ENCODE data around the gene ATF6B.

Gene ATF6B

GRCh38 chr6:32108094-32108627 lies 19.9 kb downstream of the ATF6B start:
- TF ChIP-seq EZH2phosphoT487 (IDR thresholded peaks at IDR 0.05; ENCODE audit: borderline replicate concordance) (no peak), CTCF (conservative IDR thresholded peaks at IDR 0.05; ENCODE audit: low read length) (no peak)
- Histone ChIP-seq H4K20me1 (ENCODE audit: insufficient read depth, low read length, poor library complexity, severe bottlenecking) (no peaks in the 10 kb centered on the region), H3K4me2 (ENCODE audit: low read depth, low read length, poor library complexity, severe bottlenecking) (no peak overlapping the region)

GRCh38 chr6:32107406-32107805 lies 20.6 kb downstream of the ATF6B start:
- no peaks in the 10 kb centered on the region for H3K27me3 ChIP-seq (ENCODE audit: insufficient read depth, low read length, poor library complexity, severe bottlenecking)
- H3F3A ChIP-seq (ENCODE audit: low read depth) = no peaks in the 10 kb centered on the region
- no peak overlapping the region for H2AFZ ChIP-seq (ENCODE audit: low read length)
- no peak overlapping the region for H3K9ac ChIP-seq (ENCODE audit: low read depth, low read length, poor library complexity, severe bottlenecking)
- no peaks in the 10 kb centered on the region for H3K9me3 ChIP-seq (ENCODE audit: insufficient read depth, low read depth, low read length)
- H3K4me3 ChIP-seq (ENCODE audit: low read length, poor library complexity, severe bottlenecking) = no peak overlapping the region
- TF ChIP-seq EZH2phosphoT487 (IDR thresholded peaks at IDR 0.05; ENCODE audit: borderline replicate concordance) = no peak
- TF ChIP-seq CTCF (conservative IDR thresholded peaks at IDR 0.05; ENCODE audit: low read length) = no peak
- H3K36me3 ChIP-seq (ENCODE audit: insufficient read depth, low read length) = no peaks in the 10 kb centered on the region
- H4K20me1 ChIP-seq (ENCODE audit: insufficient read depth, low read length, poor library complexity, severe bottlenecking) = no peaks in the 10 kb centered on the region
- H3K9me2 ChIP-seq (replicated peaks; ENCODE audit: low read depth, low read length) = no peaks in the 10 kb centered on the region
- H3K79me2 ChIP-seq (ENCODE audit: insufficient read depth, low read length) = no peaks in the 10 kb centered on the region
- H3K4me1 ChIP-seq (ENCODE audit: insufficient read depth, low read length, poor library complexity, severe bottlenecking) = no peaks in the 10 kb centered on the region
- no peak overlapping the region for H3K4me2 ChIP-seq (ENCODE audit: low read depth, low read length, poor library complexity, severe bottlenecking)

More at GRCh38 chr6:32108094-32108627, 19.9 kb downstream of the ATF6B start:
- no peak overlapping the region for H3K4me3 ChIP-seq (ENCODE audit: low read length, poor library complexity, severe bottlenecking)
- H3K4me1 ChIP-seq (ENCODE audit: insufficient read depth, low read length, poor library complexity, severe bottlenecking) = no peaks in the 10 kb centered on the region
- H3K9ac ChIP-seq (ENCODE audit: low read depth, low read length, poor library complexity, severe bottlenecking) = no peak overlapping the region
- H3K9me2 ChIP-seq (replicated peaks; ENCODE audit: low read depth, low read length) = no peaks in the 10 kb centered on the region
- no peaks in the 10 kb centered on the region for H3K79me2 ChIP-seq (ENCODE audit: insufficient read depth, low read length)
- H3K9me3 ChIP-seq (ENCODE audit: insufficient read depth, low read depth, low read length) = no peaks in the 10 kb centered on the region
- no peaks in the 10 kb centered on the region for H3K27me3 ChIP-seq (ENCODE audit: insufficient read depth, low read length, poor library complexity, severe bottlenecking)
- no peaks in the 10 kb centered on the region for H3F3A ChIP-seq (ENCODE audit: low read depth)
- H3K36me3 ChIP-seq (ENCODE audit: insufficient read depth, low read length) = no peaks in the 10 kb centered on the region
- no peak overlapping the region for H2AFZ ChIP-seq (ENCODE audit: low read length)

GRCh38 chr6:32105433-32105832 lies 22.6 kb downstream of the ATF6B start:
- no peaks in the 10 kb centered on the region for H3K27me3 ChIP-seq (ENCODE audit: insufficient read depth, low read length, poor library complexity, severe bottlenecking)
- no peaks in the 10 kb centered on the region for H3K79me2 ChIP-seq (ENCODE audit: insufficient read depth, low read length)
- H3K4me3 ChIP-seq (ENCODE audit: low read length, poor library complexity, severe bottlenecking) = no peak overlapping the region
- no peaks in the 10 kb centered on the region for H3K9me2 ChIP-seq (replicated peaks; ENCODE audit: low read depth, low read length)
- no peaks in the 10 kb centered on the region for H3K4me1 ChIP-seq (ENCODE audit: insufficient read depth, low read length, poor library complexity, severe bottlenecking)
- no peaks in the 10 kb centered on the region for H3K9me3 ChIP-seq (ENCODE audit: insufficient read depth, low read depth, low read length)
- H3F3A ChIP-seq (ENCODE audit: low read depth) = no peaks in the 10 kb centered on the region
- H3K36me3 ChIP-seq (ENCODE audit: insufficient read depth, low read length) = no peaks in the 10 kb centered on the region
- H4K20me1 ChIP-seq (ENCODE audit: insufficient read depth, low read length, poor library complexity, severe bottlenecking) = no peaks in the 10 kb centered on the region
- no peak overlapping the region for H2AFZ ChIP-seq (ENCODE audit: low read length)
- H3K9ac ChIP-seq (ENCODE audit: low read depth, low read length, poor library complexity, severe bottlenecking) = no peak overlapping the region
- TF ChIP-seq CTCF (conservative IDR thresholded peaks at IDR 0.05; ENCODE audit: low read length) (no peak), EZH2phosphoT487 (IDR thresholded peaks at IDR 0.05; ENCODE audit: borderline replicate concordance) (no peak)
- no peak overlapping the region for H3K4me2 ChIP-seq (ENCODE audit: low read depth, low read length, poor library complexity, severe bottlenecking)
